GM11168 (cell line): ENCODE results near the gene DDIT4.
"Not testable (repeated sequence)": the region's sequence is repeated elsewhere in the genome, so short reads cannot be mapped to it uniquely, and the experiment has no call there.

Experiments
- in situ Hi-C: fragments of 300-500 bp; cut with MboI; formaldehyde crosslinking; loops from one replicate; pipeline ENCODE4 v1.12.0; 2022; ENCODE audit warnings: low sequenced_read_pairs; ENCODE audit not compliant: unreplicated experiment

The DDIT4 gene

GRCh38 chr10:72279587-72279986 is 5.9 kb downstream of the DDIT4 start:
- in situ Hi-C loops, result not testable (repeated sequence)

- in situ Hi-C loops, result no loop called here
Measured at GRCh38 chr10:72283131-72283530, 9.4 kb downstream of the DDIT4 start.

DNA sequence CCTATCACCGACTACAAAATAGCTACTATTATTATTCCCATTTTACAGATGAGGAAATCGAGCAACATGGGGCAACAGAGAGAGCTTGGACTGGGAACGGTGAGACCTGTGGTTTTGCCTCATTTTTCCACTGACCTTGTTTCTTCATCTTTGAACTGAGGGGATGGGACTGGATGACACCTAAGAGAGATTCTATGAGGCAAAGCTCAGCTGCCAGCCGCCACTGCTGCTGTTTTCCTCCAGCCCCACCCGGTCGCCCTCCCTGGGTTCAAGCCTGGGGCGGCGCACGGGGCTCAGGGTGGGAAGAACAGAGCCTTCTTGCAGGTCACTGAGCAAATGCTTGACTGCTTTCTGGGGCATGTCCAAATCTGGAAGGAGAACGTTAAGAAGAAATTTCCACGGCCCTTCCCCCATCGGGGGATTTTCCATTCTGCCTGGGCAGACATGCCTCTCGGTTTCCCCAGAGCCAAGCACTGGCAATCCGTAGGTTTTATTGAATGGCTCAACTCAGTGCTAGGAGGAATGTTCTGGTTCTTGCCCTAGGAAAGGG is 12.3 kb downstream of the DDIT4 start:
- in situ Hi-C loops, result no loop called here

GRCh38 chr10:72291019-72291532 is 17.4 kb downstream of the DDIT4 start:
- in situ Hi-C loops, result no loop called here

DNA sequence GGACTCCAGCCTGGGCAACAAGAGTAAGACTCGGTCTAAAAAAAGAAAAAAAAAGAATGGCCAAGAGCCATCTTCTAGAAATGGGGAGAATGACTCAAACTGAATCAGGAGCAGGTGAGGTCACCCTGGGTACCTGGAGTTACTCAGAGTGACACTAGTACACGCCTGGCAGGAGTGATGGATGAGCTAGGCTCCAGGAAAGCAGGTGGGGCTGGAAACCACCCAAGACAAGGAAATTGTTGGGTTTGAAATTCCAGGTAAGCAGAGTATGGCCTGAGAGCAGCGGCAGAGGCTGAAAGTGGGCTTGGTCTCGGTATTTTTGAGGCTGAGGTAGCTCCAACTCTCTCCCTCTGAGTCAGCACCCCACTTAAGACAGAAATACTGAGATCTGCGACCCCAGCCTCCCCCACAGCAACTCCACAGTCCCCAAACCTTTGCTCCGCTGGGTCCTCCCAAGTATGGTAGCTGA is 18.5 kb downstream of the DDIT4 start:
- in situ Hi-C loops, result no loop called here

DNA sequence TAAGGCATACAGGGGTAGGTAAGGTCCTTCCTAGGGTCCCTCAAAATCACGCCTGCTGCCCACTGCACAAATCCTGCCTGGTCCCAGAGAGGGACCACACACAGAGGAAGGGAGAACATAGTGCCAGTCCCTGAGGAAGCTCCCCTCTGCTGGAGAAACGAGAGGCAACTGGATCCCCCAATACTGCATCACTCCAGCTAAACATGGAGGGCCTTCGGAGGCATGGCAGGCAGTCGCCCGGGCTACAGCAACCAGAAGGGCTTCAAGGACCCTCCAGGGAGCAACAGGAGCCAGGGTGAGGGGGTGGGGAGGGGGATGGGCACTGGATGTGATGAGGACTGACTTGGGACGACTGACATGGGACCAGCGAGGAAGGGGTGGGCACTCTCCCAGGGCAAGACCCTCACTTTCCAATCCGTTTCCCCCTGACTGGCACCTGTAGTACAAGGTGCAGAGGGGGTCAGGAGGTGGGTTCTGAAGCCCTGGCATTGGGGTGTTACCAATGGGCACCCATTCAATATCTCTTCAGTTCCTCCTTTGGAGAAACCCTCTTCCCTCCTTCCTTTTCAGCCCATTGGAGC is 21.7 kb downstream of the DDIT4 start:
- in situ Hi-C loops, result no loop called here

DNA sequence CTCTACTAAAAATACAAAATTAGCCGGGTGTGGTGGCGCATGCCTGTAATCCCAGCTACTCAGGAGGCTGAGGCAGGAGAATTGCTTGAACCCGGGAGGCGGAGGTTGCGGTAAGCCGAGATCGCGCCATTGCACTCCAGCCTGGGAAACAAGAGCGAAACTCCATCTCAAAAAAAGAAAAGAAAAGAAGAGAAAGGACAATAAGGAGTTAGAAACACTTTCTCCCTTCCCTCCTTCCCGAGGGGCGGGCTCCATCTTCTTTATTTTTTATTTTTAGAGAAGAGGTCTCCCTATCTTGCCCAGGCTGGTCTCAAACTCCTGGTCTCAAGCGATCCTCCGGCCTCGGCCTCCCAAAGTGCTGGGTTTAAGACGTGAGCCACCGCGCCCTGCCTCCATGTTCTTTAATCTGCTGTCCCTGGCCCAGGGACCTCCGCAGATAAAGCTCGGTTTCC is 23.1 kb downstream of the DDIT4 start:
- in situ Hi-C loops, result not testable (repeated sequence)

DNA sequence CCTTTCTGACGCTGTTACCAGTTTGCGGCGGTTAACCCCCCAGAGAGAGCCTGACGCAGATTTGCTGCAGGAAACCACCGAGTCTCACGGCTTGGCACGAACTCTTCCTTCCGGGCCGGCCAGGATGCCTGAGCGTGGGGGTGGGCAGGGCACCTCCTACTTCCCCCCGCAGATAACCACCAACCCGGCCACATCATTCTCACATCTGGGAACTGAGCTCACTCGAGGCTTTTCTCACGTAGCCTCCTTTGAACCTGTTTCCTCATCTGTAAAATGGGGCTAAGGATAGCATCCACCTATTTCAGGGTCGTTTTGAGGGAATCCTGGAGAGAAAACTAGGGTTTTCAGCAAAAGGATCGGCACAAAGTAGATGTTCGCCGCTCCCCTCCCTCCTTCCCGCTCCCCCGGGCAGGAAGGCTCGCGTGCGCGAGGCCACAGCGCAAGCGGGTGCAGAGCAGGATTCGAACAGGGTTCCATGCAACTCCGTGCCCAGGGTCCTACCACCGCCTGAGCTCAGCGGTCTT is 23.6 kb downstream of the DDIT4 start:
- in situ Hi-C loops, result no loop called here

DNA sequence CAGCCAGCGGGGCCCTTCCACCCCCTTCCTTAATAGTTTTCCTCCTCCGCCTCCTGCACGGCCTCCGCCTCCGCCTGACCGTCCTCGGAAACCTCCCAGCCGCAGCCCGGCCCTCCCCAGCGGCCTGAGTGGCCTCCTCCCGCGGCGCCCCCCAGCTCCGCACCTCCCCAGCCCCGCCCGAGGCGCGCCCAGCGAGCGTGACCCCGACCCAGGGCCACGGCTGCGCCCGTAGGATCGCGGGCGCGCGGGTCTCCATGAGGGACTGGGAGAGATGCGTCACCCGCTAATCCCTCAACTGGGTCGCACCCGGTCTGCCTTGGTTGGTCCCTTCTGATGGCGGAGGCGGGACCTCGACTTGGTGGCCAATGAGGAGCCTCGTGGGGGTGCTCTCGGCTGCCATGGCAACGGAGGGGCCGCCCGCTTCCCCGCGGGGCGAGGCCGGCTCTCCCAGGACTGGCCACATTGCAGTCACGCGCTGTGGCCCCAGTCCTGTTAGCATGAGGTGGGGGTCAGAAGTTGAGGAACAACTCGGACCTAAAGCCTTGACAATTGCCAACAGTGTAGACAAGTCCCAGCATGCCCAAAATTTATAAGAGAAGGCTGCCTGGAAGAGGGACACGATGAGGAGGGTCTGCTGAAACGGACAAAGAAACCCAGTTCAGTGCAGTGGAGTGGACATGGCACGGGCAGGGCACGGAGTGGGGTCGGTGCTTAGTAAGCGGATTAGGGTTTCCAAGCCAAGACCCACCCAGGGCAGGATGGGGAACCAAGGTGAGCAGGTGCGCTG is 24.3 kb downstream of the DDIT4 start:
- in situ Hi-C loops, result no loop called here

GRCh38 chr10:72298592-72299519 is 25.1 kb downstream of the DDIT4 start:
- in situ Hi-C loops, result no loop called here

DNA sequence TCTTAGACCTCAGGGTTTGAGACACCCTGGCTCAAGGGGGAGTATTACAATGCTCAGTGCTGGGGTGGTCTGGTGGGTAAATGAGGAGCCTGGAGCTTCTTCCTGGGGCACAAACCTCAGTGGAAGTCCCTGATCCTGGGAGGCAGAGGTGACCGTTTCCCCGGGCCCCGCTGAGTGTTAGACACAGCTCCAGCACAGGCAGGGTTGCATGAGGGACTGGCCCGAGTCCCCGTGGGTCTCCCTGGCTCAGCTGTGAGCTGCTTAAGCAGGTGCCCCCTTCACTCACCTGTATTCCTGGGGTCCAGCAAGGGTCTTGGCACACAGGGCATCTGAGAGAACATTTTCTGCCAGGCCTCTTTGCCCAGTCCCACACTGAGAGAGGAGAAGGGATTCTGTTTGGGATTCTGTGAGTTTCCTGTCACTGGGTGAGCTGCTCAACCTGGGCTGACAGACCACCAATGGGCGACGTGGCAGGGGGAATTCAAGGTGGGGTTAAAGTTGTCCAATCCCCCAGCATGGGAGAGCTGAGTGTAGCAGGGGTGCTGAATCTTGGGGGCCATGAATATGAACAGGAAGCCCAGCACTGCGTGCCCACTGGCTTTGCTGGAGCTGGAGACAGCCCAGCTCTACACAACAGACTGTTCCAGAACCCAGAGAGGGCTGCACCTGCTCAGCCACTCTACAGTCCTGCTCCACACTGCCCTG is 29.9 kb downstream of the DDIT4 start:
- in situ Hi-C loops, result no loop called here

- in situ Hi-C loops, result no loop called here
Measured at GRCh38 chr10:72306215-72306760, 32.6 kb downstream of the DDIT4 start.

DNA sequence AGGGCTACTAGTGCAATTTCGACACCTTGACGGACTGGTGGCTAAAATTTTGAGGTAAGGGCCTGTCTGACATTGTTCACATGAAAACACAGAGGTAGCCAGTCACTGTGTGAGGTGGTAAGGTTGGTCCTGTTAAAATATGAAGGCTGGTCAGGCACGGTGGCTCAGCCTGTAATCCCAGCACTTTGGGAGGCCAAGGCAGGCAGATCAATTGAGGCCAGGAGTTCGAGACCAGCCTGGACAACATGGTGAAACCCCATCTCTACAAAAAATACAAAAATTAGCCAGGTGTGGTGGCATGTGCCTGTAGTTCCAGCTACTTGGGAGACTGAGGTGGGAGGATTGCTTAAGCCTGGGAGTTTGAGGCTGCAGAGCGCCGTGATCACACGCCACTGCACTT is 34.0 kb downstream of the DDIT4 start:
- in situ Hi-C loops, result not testable (repeated sequence)

GRCh38 chr10:72308320-72308987 is 34.7 kb downstream of the DDIT4 start:
- in situ Hi-C loops, result no loop called here

- in situ Hi-C loops, result no loop called here
Measured at GRCh38 chr10:72309290-72310240, 35.8 kb downstream of the DDIT4 start.

- in situ Hi-C loops, result no loop called here
Measured at GRCh38 chr10:72310241-72310633, 36.5 kb downstream of the DDIT4 start.

DNA sequence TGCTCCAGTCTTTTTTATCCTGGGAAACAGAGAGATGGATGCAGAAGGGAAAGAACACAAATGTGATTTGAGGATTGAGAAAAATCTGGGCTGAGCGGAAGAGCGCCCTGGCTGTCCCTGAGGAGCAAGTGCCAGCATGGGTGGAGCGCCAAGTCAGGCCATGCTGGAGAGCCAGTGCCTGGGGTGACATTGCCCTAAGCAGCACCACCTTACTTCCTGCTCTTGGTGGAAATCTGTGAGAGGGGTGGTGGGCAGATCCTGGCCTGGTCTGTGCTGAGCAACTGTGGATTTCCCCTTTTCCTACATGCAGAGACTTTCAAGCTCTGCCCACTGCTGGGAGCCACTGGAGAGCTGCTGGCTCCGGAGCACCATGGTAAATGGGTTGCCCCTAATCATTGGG is 36.9 kb downstream of the DDIT4 start:
- in situ Hi-C loops, result no loop called here

GRCh38 chr10:72311667-72312066 is 37.9 kb downstream of the DDIT4 start:
- in situ Hi-C loops, result no loop called here
